NCI-H1048 (cell line): ENCODE results near the gene SC5D.
A peak's percentile ranks its signal among the peaks of the same experiment; 100 is the strongest.

Experiments
- DNase-seq: peaks from one replicate; lab custom pipeline; 2025; lab: John Stamatoyannopoulos, UW

Gene SC5D, protein sequence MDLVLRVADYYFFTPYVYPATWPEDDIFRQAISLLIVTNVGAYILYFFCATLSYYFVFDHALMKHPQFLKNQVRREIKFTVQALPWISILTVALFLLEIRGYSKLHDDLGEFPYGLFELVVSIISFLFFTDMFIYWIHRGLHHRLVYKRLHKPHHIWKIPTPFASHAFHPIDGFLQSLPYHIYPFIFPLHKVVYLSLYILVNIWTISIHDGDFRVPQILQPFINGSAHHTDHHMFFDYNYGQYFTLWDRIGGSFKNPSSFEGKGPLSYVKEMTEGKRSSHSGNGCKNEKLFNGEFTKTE

DNA sequence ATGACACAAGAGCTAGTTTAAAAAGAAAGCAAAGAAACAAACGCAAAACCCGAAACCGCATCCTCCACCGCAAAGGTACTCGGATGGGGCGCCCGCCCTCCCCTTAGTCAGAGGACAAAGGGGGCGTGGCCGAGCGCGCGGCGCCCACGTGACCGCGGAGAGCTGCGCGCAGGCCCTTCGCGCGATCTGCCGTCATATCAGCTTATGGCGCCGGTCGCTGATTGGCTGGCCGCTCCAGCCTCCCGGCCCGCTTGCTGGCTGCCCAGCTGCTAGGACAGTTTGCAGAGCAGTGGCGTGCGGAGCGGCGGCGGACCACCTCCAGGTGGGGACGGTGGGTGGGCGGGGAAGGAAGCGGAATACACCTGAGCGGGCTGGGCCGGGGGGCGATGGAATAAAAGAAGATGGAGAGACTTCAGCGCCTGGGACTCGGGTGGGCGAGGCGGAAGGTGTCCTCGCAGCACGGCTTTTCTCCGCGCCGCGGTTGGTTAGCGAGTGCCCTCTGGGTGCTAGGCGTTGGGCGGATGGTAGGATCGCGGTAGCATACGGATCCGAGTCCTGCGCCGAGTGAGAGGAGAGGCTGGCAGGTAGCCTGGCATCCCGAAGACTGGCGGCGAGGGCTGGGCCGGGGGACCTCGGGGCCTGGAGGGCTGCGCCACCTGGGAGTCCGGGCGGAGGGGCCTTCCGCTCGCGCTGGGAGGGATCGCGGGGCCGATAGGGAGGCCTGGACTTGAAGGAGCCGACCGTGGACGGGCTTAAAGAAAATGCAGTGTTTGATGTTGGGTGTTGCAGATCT, at the start of gene SC5D:
TSS of gene SC5D (plus strand) at position 277 of the 793 bp plus-strand sequence. CDS start 10,605 bp downstream, outside the sequence.
- DNase-seq: peak; percentile 91

DNA sequence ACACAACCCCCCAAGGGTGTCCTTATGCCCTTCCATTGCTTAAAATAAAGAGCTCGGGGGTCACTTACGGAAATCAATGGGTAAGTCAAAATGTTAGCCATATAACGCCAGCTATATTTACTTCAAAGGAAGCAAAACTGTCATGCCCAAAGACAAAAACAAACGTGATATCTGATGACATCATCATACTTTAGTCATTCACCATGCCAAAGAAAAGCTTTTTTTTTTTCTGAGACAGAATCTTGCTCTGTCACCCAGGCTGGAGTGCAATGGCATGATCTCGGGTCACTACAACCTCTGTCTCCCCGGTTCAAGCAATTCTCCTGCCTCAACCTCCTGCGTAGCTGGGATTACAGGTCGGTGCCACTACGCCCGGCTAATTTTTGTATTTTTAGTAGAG, 47.7 kb upstream of the SC5D start:
- no peak for DNase-seq

DNA sequence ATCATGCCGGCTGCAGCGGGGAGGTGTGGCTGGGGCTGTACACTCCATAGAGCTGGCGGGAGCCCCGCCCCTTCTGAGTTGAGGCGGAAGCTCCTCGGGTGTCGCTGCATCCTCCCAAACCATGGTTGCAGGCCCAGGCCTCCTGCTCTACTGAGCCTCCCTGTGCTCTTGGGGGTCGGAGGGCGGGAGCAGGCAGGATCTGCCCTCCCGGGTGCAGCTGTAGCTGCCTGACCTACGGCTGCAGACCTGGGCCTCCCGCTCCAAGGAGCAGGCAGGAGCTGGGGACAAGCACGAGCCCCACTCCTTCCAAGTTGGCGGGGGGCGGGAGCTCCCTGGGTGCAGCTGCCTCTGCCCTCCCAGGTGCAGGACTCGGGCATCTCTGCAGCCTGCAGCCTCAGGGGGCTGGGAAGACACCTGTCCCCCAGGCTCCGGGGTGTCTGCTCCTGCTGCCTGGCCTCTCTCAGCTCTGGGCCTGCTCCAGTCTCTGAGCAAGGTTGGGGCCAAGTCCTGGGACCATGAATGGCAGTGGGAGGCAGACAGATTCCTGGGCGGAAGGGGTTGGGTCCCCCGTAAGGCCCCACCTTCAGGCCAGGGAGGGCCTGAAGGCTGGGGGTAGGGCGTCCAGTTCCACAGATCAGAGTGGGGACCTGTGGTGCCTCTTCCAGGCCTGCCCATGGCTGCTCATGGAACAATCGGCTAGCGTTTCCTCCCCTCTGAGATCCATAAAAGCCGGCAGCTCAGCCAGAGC, 46.4 kb upstream of the SC5D start:
- no peak for DNase-seq

DNA sequence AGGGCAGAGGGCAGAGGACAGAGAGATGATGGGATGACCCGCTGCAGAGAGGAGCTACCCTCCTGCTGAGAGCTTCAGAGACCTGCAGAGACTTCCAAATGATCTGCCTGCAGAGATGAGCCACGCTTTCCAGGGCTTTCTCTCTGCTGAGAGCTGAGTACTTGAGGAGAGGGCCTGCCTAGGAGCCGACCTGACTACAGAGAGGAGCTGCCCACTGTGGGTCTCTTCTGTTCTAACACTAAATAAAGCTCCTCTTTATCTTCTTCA, 45.9 kb upstream of the SC5D start:
- DNase-seq: no peak

DNA sequence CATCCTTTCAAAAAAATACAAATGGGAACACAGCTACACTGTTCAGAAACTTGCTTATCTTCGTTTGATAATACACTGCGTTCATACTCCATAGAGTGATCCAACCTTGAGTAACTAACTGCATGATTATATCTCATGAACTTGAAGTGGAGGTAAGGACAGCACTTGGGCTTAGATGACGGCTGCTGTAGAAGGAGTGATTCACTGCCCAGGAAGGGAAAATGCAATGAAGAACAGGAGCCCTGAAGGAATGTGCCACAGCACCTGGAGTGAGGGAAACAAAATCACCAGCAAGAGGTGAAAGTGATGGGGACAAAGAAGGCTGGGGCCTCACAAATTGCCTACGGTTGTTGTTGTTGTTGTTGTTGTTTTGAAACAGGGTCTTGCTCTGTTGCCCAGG, 44.1 kb upstream of the SC5D start:
- no peak for DNase-seq

DNA sequence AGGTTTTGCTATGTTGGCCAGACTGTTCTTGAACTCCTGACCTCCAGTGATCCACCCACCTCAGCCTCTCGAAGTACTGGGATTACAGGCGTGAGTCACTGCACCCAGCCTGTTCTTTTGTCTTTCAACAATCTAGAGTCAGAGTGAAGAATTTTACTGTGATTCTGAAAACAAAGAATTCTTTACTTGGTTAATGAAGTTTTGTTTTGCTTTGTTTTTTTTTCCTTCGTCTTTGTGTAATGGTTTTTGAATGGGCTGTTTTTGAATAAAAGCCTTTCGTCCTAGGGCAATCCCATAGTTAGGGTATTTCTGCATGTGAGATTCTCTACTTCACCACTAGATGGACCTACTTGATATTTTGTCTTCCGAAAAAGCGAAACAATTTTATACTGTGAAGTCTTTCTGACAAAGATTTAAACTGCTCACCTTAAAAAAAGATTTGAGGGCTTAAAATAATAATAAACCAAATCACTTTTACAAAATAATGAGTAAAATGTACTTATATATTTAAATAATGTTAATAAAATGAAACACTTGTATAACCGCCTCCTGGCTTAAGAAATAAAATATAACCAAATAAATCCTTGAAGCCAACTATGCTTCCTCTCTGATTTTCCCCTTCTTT, 43.4 kb upstream of the SC5D start:
- peak; percentile 21 for DNase-seq

DNA sequence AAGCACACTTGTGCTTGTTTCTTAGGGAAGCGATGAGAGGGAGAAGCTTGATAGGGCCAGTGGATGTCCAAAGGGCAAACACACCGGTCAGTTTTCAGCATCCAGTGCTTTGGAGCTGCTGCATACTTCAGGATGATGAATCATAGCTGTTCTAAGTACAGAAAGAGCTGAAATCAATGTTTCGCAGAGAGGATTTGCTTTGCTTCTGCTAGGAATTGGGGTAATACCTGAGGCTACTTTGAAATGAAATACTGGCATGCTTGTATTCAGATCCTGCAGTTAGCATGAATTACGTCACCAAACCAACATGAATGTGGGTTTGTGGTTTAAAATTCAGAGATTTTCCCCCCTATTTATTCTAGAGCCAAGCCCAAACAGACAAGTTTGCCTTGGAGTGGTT, 41.7 kb upstream of the SC5D start:
- no peak for DNase-seq

DNA sequence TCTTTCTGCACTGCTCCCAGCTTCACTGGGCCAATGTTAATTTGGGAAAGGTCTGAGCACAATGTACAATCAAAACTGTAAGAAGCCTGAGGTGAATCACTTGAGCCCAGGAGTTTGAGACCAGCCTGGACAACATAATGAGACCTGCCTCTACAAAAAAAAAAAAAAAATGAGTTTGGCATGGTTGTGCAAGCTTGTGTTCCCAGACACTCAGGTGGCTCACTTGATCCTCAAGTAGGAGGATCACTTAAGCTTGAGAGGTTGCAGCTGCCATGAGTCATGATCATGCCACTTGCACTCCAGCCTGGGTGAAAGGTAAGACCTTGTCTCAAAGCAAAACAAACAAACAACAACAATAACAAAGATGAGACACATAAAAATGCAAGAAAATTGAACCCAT, 38.6 kb upstream of the SC5D start:
- DNase-seq: no peak

DNA sequence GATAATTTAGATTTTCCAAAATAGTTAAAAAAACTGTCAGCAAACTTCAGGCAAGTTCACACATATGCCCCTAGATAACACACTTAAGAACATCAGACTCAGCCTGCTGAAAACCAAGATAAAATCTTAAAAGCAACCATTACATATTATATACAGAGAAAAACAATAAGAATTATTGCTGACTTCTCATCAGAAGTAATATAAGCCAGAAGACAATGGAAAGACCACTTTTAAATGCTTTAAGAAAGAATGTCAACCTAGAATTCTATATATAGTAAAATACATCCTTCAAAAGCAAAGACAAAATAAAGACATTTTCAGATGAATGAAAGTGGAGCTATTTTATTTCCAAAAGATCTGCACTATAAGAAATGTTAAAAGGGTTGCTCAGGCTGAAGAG, 37.8 kb upstream of the SC5D start:
- DNase-seq: no peak

DNA sequence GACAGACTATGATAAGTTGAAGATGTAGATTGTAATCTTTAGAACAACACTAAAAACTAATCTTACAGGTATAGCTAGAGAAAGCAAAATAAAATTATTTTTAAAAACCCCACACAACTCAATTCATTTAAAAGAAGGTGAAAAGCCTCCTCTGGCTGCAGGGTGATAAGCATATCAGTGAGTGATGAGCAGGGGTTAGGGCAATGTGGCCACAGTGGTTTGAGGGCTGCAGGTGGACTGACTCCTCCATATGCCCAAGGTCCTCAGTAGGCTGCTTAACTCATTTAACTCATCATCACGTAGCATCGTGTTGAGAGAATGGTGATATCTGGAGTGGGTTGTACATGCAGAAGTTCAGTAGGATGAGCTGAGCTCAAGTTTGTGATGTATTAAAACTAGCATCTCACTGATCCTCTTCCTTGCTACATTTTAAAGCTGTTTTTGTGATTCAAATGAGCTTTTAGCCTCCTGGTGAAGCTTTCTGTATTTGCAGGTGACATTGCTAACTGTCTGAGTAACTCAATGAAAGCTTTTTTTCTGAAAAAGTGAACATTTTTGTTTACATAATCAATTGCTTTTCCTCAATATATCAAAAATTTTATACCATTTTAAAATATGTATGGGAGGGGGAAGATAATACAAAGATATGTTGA, 37.0 kb upstream of the SC5D start:
- DNase-seq: no peak

DNA sequence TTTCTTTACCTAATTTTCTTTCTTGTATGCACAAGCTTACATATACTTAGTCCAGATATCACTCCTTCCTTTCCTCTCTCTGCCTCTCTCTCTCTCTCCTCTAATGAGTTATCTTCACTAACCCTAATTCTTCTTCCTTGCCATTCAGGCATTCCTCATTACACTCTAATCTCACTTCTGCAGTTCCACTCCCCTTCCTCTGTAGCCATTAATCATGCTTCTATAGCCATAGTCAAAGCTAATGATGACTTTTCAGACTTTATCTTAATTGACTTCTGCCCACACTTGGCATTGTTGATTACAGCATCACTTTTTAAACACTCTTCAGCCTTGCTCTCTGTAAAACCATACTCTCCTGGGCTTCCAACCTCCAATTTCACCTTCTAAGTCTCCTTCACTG, 35.3 kb upstream of the SC5D start:
- DNase-seq: no peak

DNA sequence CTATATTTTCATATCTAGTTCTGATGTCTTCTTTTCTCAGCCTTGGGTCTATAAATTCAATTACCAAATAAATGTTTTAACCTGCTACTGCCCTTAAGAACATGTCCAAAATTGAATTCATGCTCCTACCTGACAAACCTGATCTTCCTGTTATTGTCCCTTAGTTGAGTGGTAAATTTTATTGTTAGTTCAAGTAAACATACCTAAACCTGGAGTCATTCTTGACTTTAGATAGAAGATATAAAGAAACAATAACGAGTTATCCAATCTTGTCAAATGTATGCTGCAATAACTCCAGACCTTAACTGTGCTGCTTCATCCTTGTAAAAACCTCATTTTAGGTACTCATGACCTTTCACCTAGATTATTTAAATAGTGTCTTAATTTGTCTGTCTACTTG, 34.6 kb upstream of the SC5D start:
- no peak for DNase-seq

DNA sequence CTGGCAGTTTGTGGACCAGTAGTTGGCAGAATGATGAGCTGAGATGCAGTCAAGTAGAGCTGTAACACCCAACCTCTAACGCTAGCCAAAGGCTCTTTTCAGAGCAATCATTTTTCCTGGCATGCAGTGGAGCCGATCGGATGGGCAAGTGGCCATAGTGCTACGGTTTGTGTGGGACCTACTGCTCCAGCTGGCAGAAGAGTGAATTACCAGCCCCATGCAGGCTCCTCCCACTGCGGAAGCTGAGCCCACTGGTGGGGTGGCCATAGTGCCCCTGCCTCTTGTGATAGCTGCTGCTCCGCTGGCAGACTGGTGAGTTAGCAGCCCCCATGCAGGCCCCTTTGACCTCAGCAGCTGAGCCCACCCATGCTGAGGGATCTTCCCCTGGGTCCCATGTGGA, 27.0 kb upstream of the SC5D start:
- DNase-seq: no peak

DNA sequence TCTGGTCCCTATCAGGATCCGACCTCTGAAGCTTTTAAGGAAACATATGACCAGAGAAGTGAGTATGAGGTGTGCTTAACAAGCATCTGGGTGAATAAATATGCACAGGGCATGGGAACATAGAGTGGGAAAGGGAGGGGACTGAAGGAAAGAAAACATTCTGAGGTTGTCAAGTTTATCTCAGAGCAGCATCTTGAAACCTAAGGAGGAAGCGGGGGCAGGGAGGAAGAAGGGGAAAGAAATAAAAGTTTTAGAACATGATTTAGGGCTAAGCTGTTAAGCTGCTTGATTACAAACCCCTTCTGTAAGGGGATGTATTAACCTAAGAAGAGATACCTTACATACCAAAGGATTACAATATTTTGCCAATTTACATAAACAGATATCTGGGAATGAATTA, 24.0 kb upstream of the SC5D start:
- no peak for DNase-seq

DNA sequence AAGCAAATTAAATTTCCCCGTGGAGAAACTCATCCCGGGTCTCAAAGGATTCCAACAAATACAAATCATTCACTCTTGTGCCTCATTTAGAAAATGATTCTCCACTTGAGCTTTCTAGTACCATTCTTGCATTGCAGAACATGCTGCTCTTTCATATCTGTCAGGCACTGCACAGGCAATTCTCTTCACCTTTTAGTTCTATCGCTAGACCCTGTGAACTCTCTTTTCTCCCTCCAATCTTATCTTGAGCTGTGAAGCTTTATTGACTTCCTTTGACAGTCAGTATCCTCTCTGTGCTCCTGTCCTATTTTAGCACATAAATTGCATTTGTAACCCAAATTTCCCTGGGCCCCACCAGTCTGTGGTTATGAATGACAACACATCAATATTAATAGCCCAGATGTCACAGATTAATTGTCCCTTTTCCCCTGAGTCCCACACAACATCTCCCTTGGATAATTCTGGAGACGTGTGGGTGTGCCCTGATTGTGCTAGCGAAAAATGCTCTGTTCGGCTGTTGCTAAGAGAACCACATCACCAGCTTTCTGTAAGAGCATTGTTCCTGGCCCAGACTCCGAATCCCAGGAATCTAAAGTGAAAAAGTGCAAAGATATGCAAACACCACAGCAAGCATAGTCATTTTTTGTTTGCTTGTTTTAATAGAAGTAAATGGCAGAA, 22.4 kb upstream of the SC5D start:
- DNase-seq: no peak

DNA sequence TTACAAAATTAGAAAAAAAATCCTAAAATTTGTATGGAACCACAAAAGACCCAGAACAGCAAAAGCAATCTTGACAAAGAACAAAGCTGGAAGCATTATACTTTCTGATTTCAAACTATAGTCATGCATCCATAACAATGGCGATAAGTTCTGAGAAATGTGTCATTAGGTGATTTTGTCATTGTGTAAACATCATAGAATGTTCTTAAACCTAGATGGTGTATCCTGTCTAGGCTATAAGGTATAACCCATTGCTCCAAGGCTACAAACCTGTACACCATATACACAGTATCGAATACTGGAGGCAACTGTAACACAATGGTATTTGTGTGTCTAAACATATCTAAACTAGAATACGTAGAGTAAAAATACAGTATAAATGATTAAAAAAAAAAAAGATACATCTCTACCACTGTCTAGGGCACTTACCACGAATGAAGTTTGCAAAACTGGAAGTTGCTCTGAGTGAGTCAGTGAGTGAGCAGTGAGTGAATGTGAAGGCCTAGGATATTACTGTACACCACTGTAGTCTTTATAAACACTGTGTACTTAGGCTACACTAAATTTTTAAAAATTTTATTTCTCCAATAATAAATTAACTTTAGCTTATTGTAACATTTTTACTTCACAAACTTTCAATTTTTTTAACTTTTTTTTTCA, 18.1 kb upstream of the SC5D start:
- DNase-seq: no peak

DNA sequence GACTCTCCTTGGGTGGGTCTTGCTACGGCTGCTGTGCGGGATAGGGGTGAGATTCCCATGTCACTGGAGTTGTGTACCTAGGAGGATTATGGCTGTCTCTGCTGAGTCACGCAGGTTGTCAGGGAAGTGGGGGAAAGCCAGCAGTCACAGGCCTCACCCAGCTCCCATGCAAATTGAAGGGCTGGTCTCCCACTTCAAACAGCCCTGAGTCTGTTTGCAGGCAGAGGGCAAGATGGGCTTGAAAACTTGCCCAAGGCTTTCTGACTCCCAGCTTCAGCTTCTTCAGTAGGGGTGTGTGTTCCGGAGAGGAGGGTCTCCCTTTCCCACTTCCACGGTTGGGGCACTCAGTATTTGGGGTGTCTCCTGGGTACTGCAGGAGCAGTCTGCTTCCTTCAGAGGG, 10.9 kb upstream of the SC5D start:
- DNase-seq: no peak

DNA sequence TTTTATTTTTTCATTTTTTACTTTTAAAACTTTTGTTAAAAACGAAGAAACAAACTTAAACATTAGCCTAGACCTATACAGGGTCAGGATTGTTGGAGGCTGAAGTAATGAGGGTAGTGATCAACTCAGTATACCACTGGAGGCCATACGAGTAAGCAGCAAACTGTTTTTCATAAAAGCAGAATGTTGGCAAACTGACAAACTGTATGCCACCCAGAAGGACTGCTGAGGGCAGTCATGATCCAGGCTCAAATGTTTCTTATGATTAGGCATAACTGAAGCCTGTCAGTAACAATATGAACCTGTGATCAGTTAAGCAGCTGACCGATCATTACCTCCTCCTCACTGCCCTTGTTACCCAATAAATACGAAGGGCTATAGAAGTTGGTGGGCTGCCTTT, 10.2 kb upstream of the SC5D start:
- no peak for DNase-seq

DNA sequence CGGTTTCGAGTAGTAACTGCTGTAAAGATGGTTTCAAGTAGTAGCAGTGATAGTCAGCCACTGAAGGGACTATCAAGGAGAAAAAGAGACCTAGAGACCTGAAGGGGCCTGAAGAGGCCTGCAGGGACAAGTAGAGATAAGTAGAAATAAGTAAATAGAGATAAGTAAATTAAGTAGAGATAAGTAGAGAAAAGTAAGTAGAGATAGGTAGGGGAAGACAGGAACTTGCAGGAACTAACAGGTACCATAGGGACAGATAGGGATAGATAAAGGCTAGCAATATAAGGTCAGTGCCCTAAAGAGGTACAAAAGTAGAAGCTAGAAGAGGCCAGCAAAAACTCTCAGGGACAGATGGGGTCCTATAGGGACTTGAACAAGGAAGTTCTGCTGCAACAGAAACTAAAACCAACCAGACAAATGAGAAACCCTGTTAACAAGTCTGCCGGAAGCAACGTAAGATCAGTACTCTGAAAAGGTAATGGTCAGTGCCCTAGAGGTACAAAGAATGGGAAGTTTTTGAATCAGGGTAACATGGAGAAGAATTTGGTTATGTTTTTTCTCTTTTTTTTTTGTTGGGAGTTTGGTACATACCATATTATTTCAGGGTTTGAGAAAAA, 9.6 kb upstream of the SC5D start:
- no peak for DNase-seq

DNA sequence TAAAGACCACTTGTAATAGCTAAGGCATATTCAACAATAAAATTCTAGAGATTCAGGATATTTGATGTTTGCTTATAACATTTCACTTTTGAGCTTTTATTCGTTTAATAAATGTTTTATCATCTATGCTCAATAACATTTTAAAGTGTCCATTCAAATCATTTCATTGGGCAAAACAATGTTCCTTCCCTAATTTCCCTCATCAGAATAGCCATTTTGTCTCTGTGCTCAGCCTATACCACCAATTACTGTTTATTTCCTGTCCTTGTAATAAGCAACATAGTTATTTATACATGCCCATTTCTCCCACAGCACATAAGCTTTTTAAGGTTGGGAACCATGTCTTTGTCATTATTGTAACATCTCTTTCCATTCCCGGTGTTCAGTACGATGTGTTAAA, 1.3 kb upstream of the SC5D start:
- no peak for DNase-seq
